Measurements from ENCODE around the gene RNASE7.

Gene RNASE7

DNA sequence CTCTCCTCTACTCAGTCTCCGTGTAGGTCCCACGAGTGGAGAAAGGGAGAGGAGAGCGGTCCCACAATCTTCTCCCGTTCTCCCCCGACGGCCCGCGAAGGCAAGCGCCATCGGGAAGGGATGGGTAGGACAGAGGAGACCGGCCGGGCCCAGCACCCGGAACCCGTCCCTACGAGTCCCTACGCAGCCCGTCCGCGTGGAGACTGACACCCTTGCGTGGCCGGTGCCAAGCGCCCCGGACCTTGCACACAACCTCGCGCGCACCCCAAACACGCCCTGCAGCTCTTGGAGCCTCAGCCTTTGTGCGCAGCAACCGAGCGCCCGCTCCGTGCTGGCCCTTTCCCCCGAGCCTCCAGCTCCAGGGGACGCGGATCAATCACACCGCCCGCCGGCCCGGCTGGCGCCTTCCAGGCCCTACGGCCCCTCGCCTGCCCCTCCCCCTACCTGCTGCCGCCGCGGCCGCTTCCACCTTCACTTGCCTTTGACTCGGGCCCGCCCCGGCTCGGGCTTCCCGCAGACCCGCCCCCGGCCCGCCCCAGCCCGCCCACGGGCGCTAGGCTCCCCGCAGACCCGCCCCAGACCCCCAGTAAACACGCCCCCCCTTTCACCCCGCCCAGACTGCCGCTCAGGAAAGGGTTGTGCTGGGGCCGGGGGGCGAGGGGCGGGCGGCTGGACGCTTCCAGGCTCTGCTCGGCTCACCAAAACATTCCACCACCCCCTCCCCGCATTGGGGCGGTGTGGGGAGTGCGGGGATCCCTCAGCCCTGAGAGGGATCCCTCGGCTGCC lies 17.4 kb upstream of the RNASE7 start, which contains the start of gene NDRG2 (continued):
- TF ChIP-seq ZBTB8A (tag by site-specific recombination; IDR thresholded peaks at IDR 0.05) (peak; percentile 89), SP7 (tag by site-specific recombination; IDR thresholded peaks at IDR 0.05) (peak; percentile 63; the same call in 1 of the 2 replicates), ZNF184 (tag by site-specific recombination; IDR thresholded peaks at IDR 0.05) (no peak), SALL2 (tag by site-specific recombination; IDR thresholded peaks at IDR 0.05; ENCODE audit: borderline replicate concordance) (no peak), SP2 (tag by site-specific recombination; IDR thresholded peaks at IDR 0.05) (peak; percentile 48), KLF7 (tag by site-specific recombination; IDR thresholded peaks at IDR 0.05; ENCODE audit: borderline replicate concordance) (no peak), HOXA7 (CRISPR knock-in tag; IDR thresholded peaks at IDR 0.05; ENCODE audit: borderline replicate concordance) (no peak), SCRT1 (tag by site-specific recombination; IDR thresholded peaks at IDR 0.05; ENCODE audit: borderline replicate concordance) (0 out of 2 replicates have a peak, but pooled peaks have one; percentile 31), KLF9 (tag by site-specific recombination; IDR thresholded peaks at IDR 0.05; ENCODE audit: low read depth) (no peak), MEIS1 (CRISPR knock-in tag; IDR thresholded peaks at IDR 0.05; ENCODE audit: borderline replicate concordance) (no peak), BCL11A (tag by site-specific recombination; IDR thresholded peaks at IDR 0.05; ENCODE audit: low read depth) (no peak), ZNF23 (tag by site-specific recombination; IDR thresholded peaks at IDR 0.05; ENCODE audit: borderline replicate concordance) (no peak), ZNF324 (tag by site-specific recombination; IDR thresholded peaks at IDR 0.05) (peak; percentile 51; the same call in 1 of the 2 replicates), FEZF1 (tag by site-specific recombination; IDR thresholded peaks at IDR 0.05) (no peak), ZXDB (tag by site-specific recombination; IDR thresholded peaks at IDR 0.05) (peak; percentile 69; the same call in 1 of the 2 replicates), ZFHX2 (tag by site-specific recombination; conservative IDR thresholded peaks at IDR 0.05) (peak; percentile 48; the same call in 1 of the 2 replicates), ZNF221 (tag by site-specific recombination; IDR thresholded peaks at IDR 0.05; ENCODE audit: borderline replicate concordance) (no peak), ZEB2 (tag by site-specific recombination; IDR thresholded peaks at IDR 0.05) (peak; percentile 58), KLF16 (tag by site-specific recombination; IDR thresholded peaks at IDR 0.05) (peak; percentile 64; the same call in 1 of the 2 replicates), ZNF2 (tag by site-specific recombination; IDR thresholded peaks at IDR 0.05) (0 out of 2 replicates have a peak, but pooled peaks have one; percentile 58), PRDM10 (tag by site-specific recombination; IDR thresholded peaks at IDR 0.05) (peak; percentile 40), ZBTB7A (tag by site-specific recombination; IDR thresholded peaks at IDR 0.05; ENCODE audit: low read depth) (no peak)
- TF ChIP-seq, protein P1, sequence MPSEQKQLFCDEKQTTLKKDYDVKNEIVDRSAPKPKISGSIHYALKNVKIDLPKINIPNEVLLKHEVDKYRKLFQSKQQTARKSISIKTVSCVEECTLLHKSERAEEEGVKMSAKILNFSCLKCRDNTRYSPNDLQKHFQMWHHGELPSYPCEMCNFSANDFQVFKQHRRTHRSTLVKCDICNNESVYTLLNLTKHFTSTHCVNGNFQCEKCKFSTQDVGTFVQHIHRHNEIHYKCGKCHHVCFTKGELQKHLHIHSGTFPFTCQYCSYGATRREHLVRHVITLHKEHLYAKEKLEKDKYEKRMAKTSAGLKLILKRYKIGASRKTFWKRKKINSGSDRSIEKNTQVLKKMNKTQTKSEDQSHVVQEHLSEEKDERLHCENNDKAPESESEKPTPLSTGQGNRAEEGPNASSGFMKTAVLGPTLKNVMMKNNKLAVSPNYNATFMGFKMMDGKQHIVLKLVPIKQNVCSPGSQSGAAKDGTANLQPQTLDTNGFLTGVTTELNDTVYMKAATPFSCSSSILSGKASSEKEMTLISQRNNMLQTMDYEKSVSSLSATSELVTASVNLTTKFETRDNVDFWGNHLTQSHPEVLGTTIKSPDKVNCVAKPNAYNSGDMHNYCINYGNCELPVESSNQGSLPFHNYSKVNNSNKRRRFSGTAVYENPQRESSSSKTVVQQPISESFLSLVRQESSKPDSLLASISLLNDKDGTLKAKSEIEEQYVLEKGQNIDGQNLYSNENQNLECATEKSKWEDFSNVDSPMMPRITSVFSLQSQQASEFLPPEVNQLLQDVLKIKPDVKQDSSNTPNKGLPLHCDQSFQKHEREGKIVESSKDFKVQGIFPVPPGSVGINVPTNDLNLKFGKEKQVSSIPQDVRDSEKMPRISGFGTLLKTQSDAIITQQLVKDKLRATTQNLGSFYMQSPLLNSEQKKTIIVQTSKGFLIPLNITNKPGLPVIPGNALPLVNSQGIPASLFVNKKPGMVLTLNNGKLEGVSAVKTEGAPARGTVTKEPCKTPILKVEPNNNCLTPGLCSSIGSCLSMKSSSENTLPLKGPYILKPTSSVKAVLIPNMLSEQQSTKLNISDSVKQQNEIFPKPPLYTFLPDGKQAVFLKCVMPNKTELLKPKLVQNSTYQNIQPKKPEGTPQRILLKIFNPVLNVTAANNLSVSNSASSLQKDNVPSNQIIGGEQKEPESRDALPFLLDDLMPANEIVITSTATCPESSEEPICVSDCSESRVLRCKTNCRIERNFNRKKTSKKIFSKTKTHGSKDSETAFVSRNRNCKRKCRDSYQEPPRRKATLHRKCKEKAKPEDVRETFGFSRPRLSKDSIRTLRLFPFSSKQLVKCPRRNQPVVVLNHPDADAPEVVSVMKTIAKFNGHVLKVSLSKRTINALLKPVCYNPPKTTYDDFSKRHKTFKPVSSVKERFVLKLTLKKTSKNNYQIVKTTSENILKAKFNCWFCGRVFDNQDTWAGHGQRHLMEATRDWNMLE (tag by site-specific recombination; conservative IDR thresholded peaks at IDR 0.05; ENCODE audit: low read depth) = no peak
- TF ChIP-seq, protein P2, sequence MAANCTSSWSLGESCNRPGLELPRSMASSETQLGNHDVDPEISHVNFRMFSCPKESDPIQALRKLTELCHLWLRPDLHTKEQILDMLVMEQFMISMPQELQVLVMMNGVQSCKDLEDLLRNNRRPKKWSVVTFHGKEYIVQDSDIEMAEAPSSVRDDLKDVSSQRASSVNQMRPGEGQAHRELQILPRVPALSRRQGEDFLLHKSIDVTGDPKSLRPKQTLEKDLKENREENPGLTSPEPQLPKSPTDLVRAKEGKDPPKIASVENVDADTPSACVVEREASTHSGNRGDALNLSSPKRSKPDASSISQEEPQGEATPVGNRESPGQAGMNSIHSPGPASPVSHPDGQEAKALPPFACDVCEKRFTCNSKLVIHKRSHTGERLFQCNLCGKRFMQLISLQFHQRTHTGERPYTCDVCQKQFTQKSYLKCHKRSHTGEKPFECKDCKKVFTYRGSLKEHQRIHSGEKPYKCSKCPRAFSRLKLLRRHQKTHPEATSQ (tag by site-specific recombination; IDR thresholded peaks at IDR 0.05) = peak; percentile 69; the same call in 1 of the 2 replicates
- TF ChIP-seq, protein P3, sequence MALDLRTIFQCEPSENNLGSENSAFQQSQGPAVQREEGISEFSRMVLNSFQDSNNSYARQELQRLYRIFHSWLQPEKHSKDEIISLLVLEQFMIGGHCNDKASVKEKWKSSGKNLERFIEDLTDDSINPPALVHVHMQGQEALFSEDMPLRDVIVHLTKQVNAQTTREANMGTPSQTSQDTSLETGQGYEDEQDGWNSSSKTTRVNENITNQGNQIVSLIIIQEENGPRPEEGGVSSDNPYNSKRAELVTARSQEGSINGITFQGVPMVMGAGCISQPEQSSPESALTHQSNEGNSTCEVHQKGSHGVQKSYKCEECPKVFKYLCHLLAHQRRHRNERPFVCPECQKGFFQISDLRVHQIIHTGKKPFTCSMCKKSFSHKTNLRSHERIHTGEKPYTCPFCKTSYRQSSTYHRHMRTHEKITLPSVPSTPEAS (tag by site-specific recombination; IDR thresholded peaks at IDR 0.05) = 0 out of 2 replicates have a peak, but pooled peaks have one; percentile 10
- TF ChIP-seq, protein P4, sequence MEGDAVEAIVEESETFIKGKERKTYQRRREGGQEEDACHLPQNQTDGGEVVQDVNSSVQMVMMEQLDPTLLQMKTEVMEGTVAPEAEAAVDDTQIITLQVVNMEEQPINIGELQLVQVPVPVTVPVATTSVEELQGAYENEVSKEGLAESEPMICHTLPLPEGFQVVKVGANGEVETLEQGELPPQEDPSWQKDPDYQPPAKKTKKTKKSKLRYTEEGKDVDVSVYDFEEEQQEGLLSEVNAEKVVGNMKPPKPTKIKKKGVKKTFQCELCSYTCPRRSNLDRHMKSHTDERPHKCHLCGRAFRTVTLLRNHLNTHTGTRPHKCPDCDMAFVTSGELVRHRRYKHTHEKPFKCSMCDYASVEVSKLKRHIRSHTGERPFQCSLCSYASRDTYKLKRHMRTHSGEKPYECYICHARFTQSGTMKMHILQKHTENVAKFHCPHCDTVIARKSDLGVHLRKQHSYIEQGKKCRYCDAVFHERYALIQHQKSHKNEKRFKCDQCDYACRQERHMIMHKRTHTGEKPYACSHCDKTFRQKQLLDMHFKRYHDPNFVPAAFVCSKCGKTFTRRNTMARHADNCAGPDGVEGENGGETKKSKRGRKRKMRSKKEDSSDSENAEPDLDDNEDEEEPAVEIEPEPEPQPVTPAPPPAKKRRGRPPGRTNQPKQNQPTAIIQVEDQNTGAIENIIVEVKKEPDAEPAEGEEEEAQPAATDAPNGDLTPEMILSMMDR (tag by site-specific recombination; IDR thresholded peaks at IDR 0.05) = 0 out of 2 replicates have a peak, but pooled peaks have one; percentile 9

All from HEK293 (cell line).